Neural progenitor cell (in vitro differentiated cells): Measurements from ENCODE around the gene LHFPL5. TPM values are rescaled to one million over a fixed set of nuclear protein-coding genes. Genes with fewer than 3 reads are reported as not detected.

ENCODE experiments used
- DNase-seq: peaks from one replicate; pipeline ENCODE4 v3.0.0-alpha.2; 2016; ENCODE audit warnings: low spot score
- H2AFZ ChIP-seq: fragments of 200-600 bp; sonication (generic); replicated peaks from 2 replicates; pipeline ENCODE4 v1.6.1; 2016; ENCODE audit warnings: antibody characterized with exemption
- H3F3A ChIP-seq: fragments of 200-600 bp; sonication (generic); 2 replicates; pipeline ENCODE4 v1.6.1; 2016; ENCODE audit warnings: antibody characterized with exemption, low read depth
- H3K27ac ChIP-seq: fragments of 200-600 bp; sonication (generic); 2 replicates; pipeline ENCODE4 v1.5.1; 2016; ENCODE audit warnings: mild to moderate bottlenecking
- H3K27me3 ChIP-seq: fragments of 200-600 bp; sonication (generic); 2 replicates; pipeline ENCODE4 v1.6.1; 2016; ENCODE audit warnings: mild to moderate bottlenecking, moderate library complexity
- H3K36me3 ChIP-seq: fragments of 200-600 bp; sonication (generic); 2 replicates; pipeline ENCODE4 v1.5.1; 2016
- H3K4me1 ChIP-seq: fragments of 200-600 bp; sonication (generic); 2 replicates; pipeline ENCODE4 v1.6.1; 2016; ENCODE audit warnings: mixed run types
- H3K4me2 ChIP-seq: fragments of 200-600 bp; sonication (generic); 2 replicates; pipeline ENCODE4 v1.6.1; 2016
- H3K4me3 ChIP-seq: fragments of 200-600 bp; sonication (generic); 2 replicates; pipeline ENCODE4 v1.5.1; 2016
- H3K79me2 ChIP-seq: fragments of 200-600 bp; sonication (generic); 2 replicates; pipeline ENCODE4 v1.6.1; 2016; ENCODE audit warnings: low read depth
- H3K9ac ChIP-seq: fragments of 200-600 bp; sonication (generic); 2 replicates; pipeline ENCODE4 v1.6.1; 2016
- H3K9me3 ChIP-seq: fragments of 200-600 bp; sonication (generic); 2 replicates; pipeline ENCODE4 v1.5.1; 2016; ENCODE audit warnings: low read depth
- H4K20me1 ChIP-seq: fragments of 200-600 bp; sonication (generic); 2 replicates; pipeline ENCODE4 v1.6.1; 2016; ENCODE audit warnings: low read depth
- H3K27ac Mint-ChIP-seq: 3 replicates; pipeline ENCODE4 v1.8.0; 2021; ENCODE audit warnings: mixed read lengths
- H3K27me3 Mint-ChIP-seq: 2 replicates; pipeline ENCODE4 v1.8.0; 2022; ENCODE audit warnings: low read depth, mild to moderate bottlenecking, inconsistent platforms, moderate library complexity, mixed read lengths; ENCODE audit not compliant: insufficient read depth
- H3K36me3 Mint-ChIP-seq: 3 replicates; pipeline ENCODE4 v1.8.0; 2021; ENCODE audit warnings: mixed read lengths
- H3K4me1 Mint-ChIP-seq: 3 replicates; pipeline ENCODE4 v1.8.0; 2021; ENCODE audit warnings: mixed read lengths
- H3K4me3 Mint-ChIP-seq: 3 replicates; pipeline ENCODE4 v1.8.0; 2021; ENCODE audit warnings: mild to moderate bottlenecking, moderate library complexity, mixed read lengths
- H3K9me3 Mint-ChIP-seq: 3 replicates; pipeline ENCODE4 v1.8.0; 2020; ENCODE audit warnings: mixed read lengths
- CTCF ChIP-seq: fragments of 200-600 bp; sonication (generic); IDR thresholded peaks from 2 replicates; pipeline ENCODE4 v1.5.1; 2017; ENCODE audit warnings: antibody characterized with exemption, mild to moderate bottlenecking
- EZH2 ChIP-seq: fragments of 200-600 bp; sonication (generic); IDR thresholded peaks from 2 replicates; pipeline ENCODE4 v1.6.1; 2017; ENCODE audit warnings: antibody characterized with exemption, mild to moderate bottlenecking, moderate library complexity
- EZH2phosphoT487 ChIP-seq: fragments of 200-600 bp; sonication (generic); IDR thresholded peaks from 2 replicates; pipeline ENCODE4 v1.6.1; 2017; ENCODE audit warnings: antibody characterized with exemption
- total RNA-seq: library from RNA; depleted of rRNA; stranded (reverse); fragments of >200 nt; gene quantifications from 2 replicates; pipeline ENCODE4 v1.2.3, GENCODE V29; 2015; ENCODE audit warnings: low replicate concordance

Gene LHFPL5
- total RNA-seq, 1 donor from 2014 or later: not detected

- no peaks in the 10 kb centered on the region for H3K9me3 ChIP-seq
- no peaks in the 10 kb centered on the region for H3F3A ChIP-seq
- H3K27me3 ChIP-seq: no peaks in the 10 kb centered on the region
- no peaks in the 10 kb centered on the region for H3K79me2 ChIP-seq
- no peak overlapping the region for H3K9ac ChIP-seq
- H3K9me3 Mint-ChIP-seq: no peaks in the 10 kb centered on the region
- H3K27ac ChIP-seq: no peak overlapping the region
- no peak overlapping the region for H3K4me2 ChIP-seq
- no peaks in the 10 kb centered on the region for H3K4me1 ChIP-seq
- no peak overlapping the region for H3K4me3 ChIP-seq
- H3K36me3 Mint-ChIP-seq: no peaks in the 10 kb centered on the region
- no peak overlapping the region for H3K4me3 Mint-ChIP-seq
- TF ChIP-seq EZH2 (no peak), EZH2phosphoT487 (no peak), CTCF (no peak)
- DNase-seq: no peak
- no peaks in the 10 kb centered on the region for H4K20me1 ChIP-seq
- no peak overlapping the region for H2AFZ ChIP-seq
- H3K36me3 ChIP-seq: no peaks in the 10 kb centered on the region
- H3K4me1 Mint-ChIP-seq: no peaks in the 10 kb centered on the region
- peaks cover 9% of the 10 kb centered on the region for H3K27me3 Mint-ChIP-seq
- H3K27ac Mint-ChIP-seq: no peak overlapping the region
Measured at GRCh38 chr6:35790683-35791082, 14.5 kb upstream of the LHFPL5 start.

- Mint-ChIP-seq H3K27ac (peak overlapping the region; percentile 62), H3K36me3 (no peaks in the 10 kb centered on the region), H3K27me3 (peaks cover 7% of the 10 kb centered on the region), H3K4me3 (no peak overlapping the region), H3K9me3 (peaks cover 3% of the 10 kb centered on the region), H3K4me1 (peaks cover 8% of the 10 kb centered on the region)
- TF ChIP-seq CTCF (no peak), EZH2 (no peak), EZH2phosphoT487 (no peak)
- Histone ChIP-seq H3K36me3 (no peaks in the 10 kb centered on the region), H3K79me2 (no peaks in the 10 kb centered on the region), H3K27ac (no peak overlapping the region), H3K9ac (no peak overlapping the region), H3F3A (no peaks in the 10 kb centered on the region), H3K4me2 (no peak overlapping the region), H3K9me3 (no peaks in the 10 kb centered on the region), H3K4me3 (no peak overlapping the region), H3K27me3 (no peaks in the 10 kb centered on the region), H4K20me1 (no peaks in the 10 kb centered on the region), H2AFZ (no peak overlapping the region), H3K4me1 (no peaks in the 10 kb centered on the region)
- DNase-seq: no peak
Measured at GRCh38 chr6:35794536-35795452, 10.4 kb upstream of the LHFPL5 start.

GRCh38 chr6:35795453-35796071, 9.6 kb upstream of the LHFPL5 start:
- H3K27me3 Mint-ChIP-seq: peaks cover 7% of the 10 kb centered on the region
- no peaks in the 10 kb centered on the region for H3K79me2 ChIP-seq
- H3K4me3 ChIP-seq: no peak overlapping the region
- peaks cover 8% of the 10 kb centered on the region for H3K4me1 Mint-ChIP-seq
- H3K36me3 Mint-ChIP-seq: no peaks in the 10 kb centered on the region
- no peak overlapping the region for H3K27ac ChIP-seq
- H3K4me1 ChIP-seq: no peaks in the 10 kb centered on the region
- H3K4me3 Mint-ChIP-seq: no peak overlapping the region
- peak overlapping the region; percentile 62 for H3K27ac Mint-ChIP-seq
- peaks cover 3% of the 10 kb centered on the region for H3K9me3 Mint-ChIP-seq
- no peaks in the 10 kb centered on the region for H3K27me3 ChIP-seq
- H3K9me3 ChIP-seq: no peaks in the 10 kb centered on the region
- no peaks in the 10 kb centered on the region for H4K20me1 ChIP-seq
- H2AFZ ChIP-seq: no peak overlapping the region
- H3K36me3 ChIP-seq: no peaks in the 10 kb centered on the region
- no peaks in the 10 kb centered on the region for H3F3A ChIP-seq
- TF ChIP-seq CTCF (no peak), EZH2 (no peak), EZH2phosphoT487 (no peak)
- no peak overlapping the region for H3K9ac ChIP-seq
- DNase-seq: no peak
- no peak overlapping the region for H3K4me2 ChIP-seq
